ENCODE results near the gene CBFA2T2. TPM values are rescaled to one million over a fixed set of nuclear protein-coding genes. Genes with fewer than 3 reads are reported as not detected.

CBFA2T2 gene
- total and polyA plus RNA-seq, 10 of the 15 experiments (the other 5 are each of a cell fraction or from before 2014, with no cell fraction given), result 0.61 to 8.6 (median 5.5) TPM

DNA sequence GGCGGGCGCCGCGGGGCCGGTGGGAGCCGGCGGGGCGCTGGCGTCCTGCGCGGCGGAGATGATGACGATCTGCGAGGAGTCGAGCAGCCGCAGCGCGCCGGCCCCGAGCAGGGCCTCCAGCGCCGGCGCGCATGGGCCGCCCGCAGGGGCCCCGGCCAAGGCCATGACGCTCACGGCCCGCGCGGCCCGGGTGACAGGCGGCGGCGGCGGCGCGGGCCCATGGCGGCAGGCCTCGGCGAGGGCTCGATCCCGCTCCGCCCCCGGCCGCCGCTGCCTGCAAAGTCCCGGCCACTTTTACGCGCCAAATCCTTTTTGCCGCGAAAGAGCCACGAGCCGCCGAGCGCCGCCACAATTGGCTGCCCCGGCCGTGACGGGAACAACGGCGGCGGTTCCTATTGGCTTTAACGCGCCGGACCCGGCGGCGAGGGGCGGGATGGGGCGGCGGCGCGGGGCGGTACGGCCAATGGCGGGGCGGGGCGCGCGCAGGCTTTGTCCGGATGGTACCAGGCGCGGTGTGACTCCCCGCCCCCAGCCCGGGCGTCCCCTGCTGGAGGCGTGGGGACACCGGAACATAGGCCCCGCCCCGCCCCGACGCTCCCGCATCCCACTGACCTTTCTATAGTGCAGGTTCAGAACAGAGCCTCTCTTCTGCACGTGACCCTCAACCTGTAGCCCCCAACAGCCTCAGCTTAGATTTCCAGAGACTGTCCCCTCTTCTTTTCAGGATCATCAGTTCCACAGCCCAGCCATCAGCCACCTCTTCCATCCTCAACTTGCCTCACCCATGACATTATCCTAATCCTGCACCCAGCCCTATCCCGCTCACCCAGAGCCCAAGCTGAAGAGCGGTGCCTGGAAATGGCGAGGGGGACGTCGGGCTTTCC, 196.4 kb downstream of the CBFA2T2 start, which contains the start of gene E2F1 (continued):
- TF ChIP-seq, protein P1, sequence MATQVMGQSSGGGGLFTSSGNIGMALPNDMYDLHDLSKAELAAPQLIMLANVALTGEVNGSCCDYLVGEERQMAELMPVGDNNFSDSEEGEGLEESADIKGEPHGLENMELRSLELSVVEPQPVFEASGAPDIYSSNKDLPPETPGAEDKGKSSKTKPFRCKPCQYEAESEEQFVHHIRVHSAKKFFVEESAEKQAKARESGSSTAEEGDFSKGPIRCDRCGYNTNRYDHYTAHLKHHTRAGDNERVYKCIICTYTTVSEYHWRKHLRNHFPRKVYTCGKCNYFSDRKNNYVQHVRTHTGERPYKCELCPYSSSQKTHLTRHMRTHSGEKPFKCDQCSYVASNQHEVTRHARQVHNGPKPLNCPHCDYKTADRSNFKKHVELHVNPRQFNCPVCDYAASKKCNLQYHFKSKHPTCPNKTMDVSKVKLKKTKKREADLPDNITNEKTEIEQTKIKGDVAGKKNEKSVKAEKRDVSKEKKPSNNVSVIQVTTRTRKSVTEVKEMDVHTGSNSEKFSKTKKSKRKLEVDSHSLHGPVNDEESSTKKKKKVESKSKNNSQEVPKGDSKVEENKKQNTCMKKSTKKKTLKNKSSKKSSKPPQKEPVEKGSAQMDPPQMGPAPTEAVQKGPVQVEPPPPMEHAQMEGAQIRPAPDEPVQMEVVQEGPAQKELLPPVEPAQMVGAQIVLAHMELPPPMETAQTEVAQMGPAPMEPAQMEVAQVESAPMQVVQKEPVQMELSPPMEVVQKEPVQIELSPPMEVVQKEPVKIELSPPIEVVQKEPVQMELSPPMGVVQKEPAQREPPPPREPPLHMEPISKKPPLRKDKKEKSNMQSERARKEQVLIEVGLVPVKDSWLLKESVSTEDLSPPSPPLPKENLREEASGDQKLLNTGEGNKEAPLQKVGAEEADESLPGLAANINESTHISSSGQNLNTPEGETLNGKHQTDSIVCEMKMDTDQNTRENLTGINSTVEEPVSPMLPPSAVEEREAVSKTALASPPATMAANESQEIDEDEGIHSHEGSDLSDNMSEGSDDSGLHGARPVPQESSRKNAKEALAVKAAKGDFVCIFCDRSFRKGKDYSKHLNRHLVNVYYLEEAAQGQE (IDR thresholded peaks at IDR 0.05; ENCODE audit: low read depth, low read length), result no peak
- TF ChIP-seq BACH1 (IDR thresholded peaks at IDR 0.05; ENCODE audit: borderline replicate concordance), result no peak
- no peak for TF ChIP-seq ESRRA (IDR thresholded peaks at IDR 0.05; ENCODE audit: low read length)
- peak; percentile 42; the same call in 1 of the 2 replicates for TF ChIP-seq YY1 (IDR thresholded peaks at IDR 0.05; ENCODE audit: low read depth, low read length)
- TF ChIP-seq KDM1A (IDR thresholded peaks at IDR 0.05; ENCODE audit: borderline replicate concordance), result no peak
- TF ChIP-seq, protein P2, sequence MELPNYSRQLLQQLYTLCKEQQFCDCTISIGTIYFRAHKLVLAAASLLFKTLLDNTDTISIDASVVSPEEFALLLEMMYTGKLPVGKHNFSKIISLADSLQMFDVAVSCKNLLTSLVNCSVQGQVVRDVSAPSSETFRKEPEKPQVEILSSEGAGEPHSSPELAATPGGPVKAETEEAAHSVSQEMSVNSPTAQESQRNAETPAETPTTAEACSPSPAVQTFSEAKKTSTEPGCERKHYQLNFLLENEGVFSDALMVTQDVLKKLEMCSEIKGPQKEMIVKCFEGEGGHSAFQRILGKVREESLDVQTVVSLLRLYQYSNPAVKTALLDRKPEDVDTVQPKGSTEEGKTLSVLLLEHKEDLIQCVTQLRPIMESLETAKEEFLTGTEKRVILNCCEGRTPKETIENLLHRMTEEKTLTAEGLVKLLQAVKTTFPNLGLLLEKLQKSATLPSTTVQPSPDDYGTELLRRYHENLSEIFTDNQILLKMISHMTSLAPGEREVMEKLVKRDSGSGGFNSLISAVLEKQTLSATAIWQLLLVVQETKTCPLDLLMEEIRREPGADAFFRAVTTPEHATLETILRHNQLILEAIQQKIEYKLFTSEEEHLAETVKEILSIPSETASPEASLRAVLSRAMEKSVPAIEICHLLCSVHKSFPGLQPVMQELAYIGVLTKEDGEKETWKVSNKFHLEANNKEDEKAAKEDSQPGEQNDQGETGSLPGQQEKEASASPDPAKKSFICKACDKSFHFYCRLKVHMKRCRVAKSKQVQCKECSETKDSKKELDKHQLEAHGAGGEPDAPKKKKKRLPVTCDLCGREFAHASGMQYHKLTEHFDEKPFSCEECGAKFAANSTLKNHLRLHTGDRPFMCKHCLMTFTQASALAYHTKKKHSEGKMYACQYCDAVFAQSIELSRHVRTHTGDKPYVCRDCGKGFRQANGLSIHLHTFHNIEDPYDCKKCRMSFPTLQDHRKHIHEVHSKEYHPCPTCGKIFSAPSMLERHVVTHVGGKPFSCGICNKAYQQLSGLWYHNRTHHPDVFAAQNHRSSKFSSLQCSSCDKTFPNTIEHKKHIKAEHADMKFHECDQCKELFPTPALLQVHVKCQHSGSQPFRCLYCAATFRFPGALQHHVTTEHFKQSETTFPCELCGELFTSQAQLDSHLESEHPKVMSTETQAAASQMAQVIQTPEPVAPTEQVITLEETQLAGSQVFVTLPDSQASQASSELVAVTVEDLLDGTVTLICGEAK (IDR thresholded peaks at IDR 0.05; ENCODE audit: borderline replicate concordance), result no peak
- TF ChIP-seq NFXL1 (IDR thresholded peaks at IDR 0.05; ENCODE audit: borderline replicate concordance), result no peak
- TF ChIP-seq GATAD2B (conservative IDR thresholded peaks at IDR 0.05; ENCODE audit: low read depth), result no peak; the same call in 1 of the 2 replicates
- no peak for TF ChIP-seq MTA2 (IDR thresholded peaks at IDR 0.05; ENCODE audit: low read depth)
- no peak for TF ChIP-seq RELA (IDR thresholded peaks at IDR 0.05; ENCODE audit: borderline replicate concordance, partially characterized antibody)
- no peak for TF ChIP-seq CEBPB (IDR thresholded peaks at IDR 0.05; ENCODE audit: borderline replicate concordance in 1 of 2, low read depth in 2 of 2, low read length in 2 of 2)
- no peak for TF ChIP-seq SPI1 (IDR thresholded peaks at IDR 0.05; ENCODE audit: borderline replicate concordance, insufficient read depth, low read depth, low read length)
- peak; percentile 63; the same call in 1 of the 2 replicates for TF ChIP-seq LARP7 (IDR thresholded peaks at IDR 0.05)
- TF ChIP-seq, protein P3, sequence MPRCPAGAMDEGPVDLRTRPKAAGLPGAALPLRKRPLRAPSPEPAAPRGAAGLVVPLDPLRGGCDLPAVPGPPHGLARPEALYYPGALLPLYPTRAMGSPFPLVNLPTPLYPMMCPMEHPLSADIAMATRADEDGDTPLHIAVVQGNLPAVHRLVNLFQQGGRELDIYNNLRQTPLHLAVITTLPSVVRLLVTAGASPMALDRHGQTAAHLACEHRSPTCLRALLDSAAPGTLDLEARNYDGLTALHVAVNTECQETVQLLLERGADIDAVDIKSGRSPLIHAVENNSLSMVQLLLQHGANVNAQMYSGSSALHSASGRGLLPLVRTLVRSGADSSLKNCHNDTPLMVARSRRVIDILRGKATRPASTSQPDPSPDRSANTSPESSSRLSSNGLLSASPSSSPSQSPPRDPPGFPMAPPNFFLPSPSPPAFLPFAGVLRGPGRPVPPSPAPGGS (IDR thresholded peaks at IDR 0.05; ENCODE audit: borderline replicate concordance, insufficient read depth, low read depth, low read length, poor library complexity, severe bottlenecking), result no peak
- TF ChIP-seq ATF7 (IDR thresholded peaks at IDR 0.05; ENCODE audit: low read depth), result no peak
- TF ChIP-seq SMARCA5 (IDR thresholded peaks at IDR 0.05), result no peak
- TF ChIP-seq SREBF2 (IDR thresholded peaks at IDR 0.05; ENCODE audit: low read length), result no peak
- TF ChIP-seq BCL11A (IDR thresholded peaks at IDR 0.05; ENCODE audit: low read depth, low read length), result no peak
- peak; percentile 80; the same call in 1 of the 2 replicates for TF ChIP-seq NFYB (IDR thresholded peaks at IDR 0.05; ENCODE audit: insufficient read depth, low read depth, low read length)
- no peak for TF ChIP-seq MYB (IDR thresholded peaks at IDR 0.05; ENCODE audit: borderline replicate concordance, low read depth, low read length)
- TF ChIP-seq ZNF217 (IDR thresholded peaks at IDR 0.05), result no peak
